Naive thymus-derived CD4-positive, alpha-beta T cell (primary cell): ENCODE data around the gene MRPL2. TPM values are rescaled to one million over a fixed set of nuclear protein-coding genes. Genes with fewer than 3 reads are reported as not detected.
"Not testable (repeated sequence)": the region's sequence is repeated elsewhere in the genome, so short reads cannot be mapped to it uniquely, and the experiment has no call there.

Experiments used
- ATAC-seq: fragments of 150-1000 bp; cut with Tn5 transposase; 2 replicates; pipeline ENCODE4 v1.10.0; 2021; ENCODE audit warnings: mild to moderate bottlenecking, moderate library complexity
- CTCF ChIA-PET: fragments of 350-600 bp; sonication (Branson Sonifier 250); formaldehyde crosslinking; loops from one replicate; lab custom pipeline; 2021; ENCODE audit warnings: antibody characterized with exemption; lab: Charles Lee
- POLR2A ChIA-PET: fragments of 350-600 bp; sonication (Branson Sonifier 250); formaldehyde crosslinking; loops from one replicate; lab custom pipeline; 2021; ENCODE audit warnings: antibody characterized with exemption, inconsistent platforms; lab: Charles Lee
- DNase-seq, 9 donors: peaks; one replicate each; pipeline versions ENCODE4 v3.0.0 to v3.0.0-alpha.2; 2020 to 2022; ENCODE audit warnings: mixed read lengths in 1 of 9
- H3K27ac ChIP-seq: one replicate; pipeline ENCODE4 v1.7.0; 2013; ENCODE audit warnings: mild to moderate bottlenecking, low read depth, low read length, moderate library complexity
- H3K27me3 ChIP-seq, 2 donors: one replicate each; pipeline ENCODE4 v1.7.0; 2013; ENCODE audit warnings: low read length in 2 of 2, mild to moderate bottlenecking in 2 of 2, moderate library complexity in 2 of 2; ENCODE audit not compliant: control insufficient read depth in 2 of 2, insufficient read depth in 2 of 2
- H3K36me3 ChIP-seq, 3 experiments: 1 replicate in 2 of 3; 2 replicates in 1 of 3; pipeline ENCODE4 v1.7.0; 2013; ENCODE audit warnings: low read length in 3 of 3, mild to moderate bottlenecking in 3 of 3, moderate library complexity in 1 of 3; ENCODE audit not compliant: insufficient read depth in 3 of 3, control insufficient read depth in 2 of 3
- H3K4me1 ChIP-seq, 2 donors: one replicate each; pipeline ENCODE4 v1.7.0; 2013; ENCODE audit warnings: low read length in 2 of 2, mild to moderate bottlenecking in 2 of 2, moderate library complexity in 1 of 2; ENCODE audit not compliant: control insufficient read depth in 2 of 2, insufficient read depth in 2 of 2
- H3K4me3 ChIP-seq: 2 replicates; pipeline ENCODE4 v1.7.0; 2013; ENCODE audit warnings: mild to moderate bottlenecking, low read length
- H3K9me3 ChIP-seq, 3 experiments: 1 replicate in 2 of 3; 2 replicates in 1 of 3; pipeline ENCODE4 v1.7.0; 2013; ENCODE audit warnings: low read length in 3 of 3; ENCODE audit not compliant: control insufficient read depth in 2 of 3
- H3K27ac Mint-ChIP-seq, 9 donors: one replicate each; pipeline ENCODE4 v1.8.0; 2020 to 2022; ENCODE audit warnings: mixed read lengths in 9 of 9, mild to moderate bottlenecking in 8 of 9, moderate library complexity in 5 of 9, inconsistent platforms in 2 of 9
- H3K27me3 Mint-ChIP-seq, 5 donors: one replicate each; pipeline ENCODE4 v1.8.0; 2021 to 2022; ENCODE audit warnings: mixed read lengths in 5 of 5, mild to moderate bottlenecking in 1 of 5
- H3K36me3 Mint-ChIP-seq, 5 donors: one replicate each; pipeline ENCODE4 v1.8.0; 2020 to 2022; ENCODE audit warnings: mixed read lengths in 5 of 5, mild to moderate bottlenecking in 3 of 5, inconsistent platforms in 1 of 5
- H3K4me1 Mint-ChIP-seq, 7 donors: one replicate each; pipeline ENCODE4 v1.8.0; 2020 to 2022; ENCODE audit warnings: mixed read lengths in 7 of 7, mild to moderate bottlenecking in 3 of 7, inconsistent platforms in 1 of 7
- H3K4me3 Mint-ChIP-seq, 10 donors: one replicate each; pipeline ENCODE4 v1.8.0; 2020 to 2022; ENCODE audit warnings: mild to moderate bottlenecking in 10 of 10, mixed read lengths in 10 of 10, moderate library complexity in 6 of 10, inconsistent platforms in 2 of 10
- H3K9me3 Mint-ChIP-seq, 11 donors: one replicate each; pipeline ENCODE4 v1.8.0; 2020 to 2022; ENCODE audit warnings: mixed read lengths in 11 of 11, mild to moderate bottlenecking in 4 of 11, inconsistent platforms in 1 of 11, moderate library complexity in 1 of 11
- intact Hi-C, 2 donors: fragments of 100-400 bp; cut with micrococcal nuclease; formaldehyde crosslinking; loops; one replicate each; pipeline ENCODE4 v1.15.1; 2023
- polyA plus RNA-seq, 2 donors: library from polyadenylated mRNA; unstranded; fragments of 300-500 nt; fragmentation: Illumina TruSeq; gene quantifications; one replicate each; pipeline ENCODE4 v1.2.3, GENCODE V29; 2021
- total RNA-seq, 6 experiments: library from RNA in 5 of 6; stranded (reverse) in 5 of 6; gene quantifications; 1 replicate in 5 of 6; 2 replicates in 1 of 6; pipeline ENCODE4 v1.2.3 and lab custom pipeline; 2021 to 2026

Gene MRPL2
- total and polyA plus RNA-seq, 7 experiments from 2014 or later, result 32.0 to 58.6 (median 48.4) TPM

- no peaks in the 10 kb centered on the region for H3K9me3 Mint-ChIP-seq
- H3K27me3 Mint-ChIP-seq, result peaks cover 0 to 12% (median 0%) of the 10 kb centered on the region in 5 donors
- H3K27ac ChIP-seq, result no peak overlapping the region
- DNase-seq (no peak), ATAC-seq (peak; percentile 14)
- POLR2A ChIA-PET, result no interaction called here
- H3K4me3 Mint-ChIP-seq, result no peak overlapping the region
- H3K36me3 ChIP-seq, result no peaks in the 10 kb centered on the region
- intact Hi-C loops, result no loop called here
- no peaks in the 10 kb centered on the region for H3K36me3 Mint-ChIP-seq
- no peaks in the 10 kb centered on the region for H3K4me1 Mint-ChIP-seq
- no peaks in the 10 kb centered on the region for H3K27me3 ChIP-seq
- H3K4me1 ChIP-seq, result no peaks in the 10 kb centered on the region
- no peak overlapping the region for H3K4me3 ChIP-seq
- H3K27ac Mint-ChIP-seq, result no peak overlapping the region
- CTCF ChIA-PET, result no interaction called here
- H3K9me3 ChIP-seq, result no peaks in the 10 kb centered on the region
These were observed 26.9 kb upstream of the MRPL2 start for GRCh38 chr6:43086022-43086658.

DNA sequence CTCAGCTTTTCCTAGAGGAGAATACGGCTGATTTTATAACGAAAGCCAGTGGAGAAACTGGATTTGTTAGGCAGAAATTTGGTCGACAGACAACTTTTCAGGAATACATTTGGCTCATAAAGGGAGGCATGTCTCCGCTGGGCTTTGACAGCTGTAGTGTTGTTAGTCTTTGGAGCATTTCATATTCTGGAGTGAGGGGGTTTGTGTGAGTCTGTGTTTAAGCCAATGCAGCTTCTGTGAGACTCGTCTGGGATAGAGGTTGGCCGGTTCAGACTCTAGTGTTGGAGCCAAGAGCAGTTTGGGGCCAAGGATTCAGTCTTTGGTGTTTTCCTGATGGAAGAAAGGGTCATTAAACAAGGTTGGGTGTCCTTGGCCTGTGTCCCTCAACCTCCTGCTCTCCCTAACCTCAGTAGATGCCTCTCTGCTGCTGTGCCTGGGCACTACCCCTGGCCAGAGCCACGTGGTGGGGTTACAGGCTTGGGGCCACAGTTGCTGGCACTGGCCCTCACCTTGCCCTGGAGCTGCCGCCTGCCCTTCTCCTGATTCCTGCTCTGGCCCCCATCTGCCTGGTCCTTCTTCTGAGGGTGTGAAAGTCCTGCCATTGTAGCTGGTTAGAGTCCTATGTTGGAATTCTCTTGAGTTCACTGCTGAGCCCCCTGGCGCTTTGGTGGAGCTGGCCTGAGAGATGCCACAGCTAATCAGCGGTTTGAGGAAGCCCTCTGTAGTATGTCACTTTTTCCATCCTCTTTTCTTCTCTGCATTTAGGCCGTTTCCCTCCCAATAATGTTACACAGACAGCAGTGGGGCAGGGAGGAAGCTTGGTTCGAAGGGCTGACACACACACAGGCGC is 23.8 kb upstream of the MRPL2 start:
- peaks cover 3 to 29% (median 9%) of the 10 kb centered on the region in 5 donors for H3K27me3 Mint-ChIP-seq
- DNase-seq, result no peak
- H3K4me1 Mint-ChIP-seq, result peaks cover 0 to 2% (median 0%) of the 10 kb centered on the region in 7 donors
- ChIA-PET CTCF (no interaction called here), POLR2A (no interaction called here)
- H3K9me3 Mint-ChIP-seq, result no peaks in the 10 kb centered on the region
- no peak for ATAC-seq
- Histone ChIP-seq H3K36me3 (no peaks in the 10 kb centered on the region), H3K9me3 (no peaks in the 10 kb centered on the region), H3K27me3 (no peaks in the 10 kb centered on the region), H3K4me3 (no peak overlapping the region), H3K4me1 (no peaks in the 10 kb centered on the region), H3K27ac (no peak overlapping the region)
- intact Hi-C loops, result no loop called here
- no peak overlapping the region for H3K4me3 Mint-ChIP-seq
- no peaks in the 10 kb centered on the region for H3K36me3 Mint-ChIP-seq
- no peak overlapping the region for H3K27ac Mint-ChIP-seq

GRCh38 chr6:43081922-43082321 is 22.7 kb upstream of the MRPL2 start:
- ATAC-seq, H3K4me3 ChIP-seq, H3K9me3 Mint-ChIP-seq, DNase-seq, H3K4me1 Mint-ChIP-seq, H3K27me3 ChIP-seq, H3K36me3 Mint-ChIP-seq, H3K36me3 ChIP-seq, H3K4me1 ChIP-seq, H3K9me3 ChIP-seq, H3K4me3 Mint-ChIP-seq, H3K27ac Mint-ChIP-seq, H3K27ac ChIP-seq, CTCF ChIA-PET, intact Hi-C loops, POLR2A ChIA-PET: not testable (repeated sequence)
- H3K27me3 Mint-ChIP-seq, result peaks cover 14 to 39% (median 18%) of the 10 kb centered on the region in 5 donors

GRCh38 chr6:43081043-43081442 is 21.8 kb upstream of the MRPL2 start:
- H3K9me3 Mint-ChIP-seq, result no peaks in the 10 kb centered on the region
- no peaks in the 10 kb centered on the region for H3K36me3 ChIP-seq
- intact Hi-C loops, result no loop called here
- H3K27me3 ChIP-seq, result no peaks in the 10 kb centered on the region
- no peaks in the 10 kb centered on the region for H3K4me1 ChIP-seq
- H3K27ac ChIP-seq, result no peak overlapping the region
- no peak overlapping the region for H3K4me3 Mint-ChIP-seq
- peaks cover 15 to 45% (median 18%) of the 10 kb centered on the region in 5 donors for H3K27me3 Mint-ChIP-seq
- H3K27ac Mint-ChIP-seq, result peak overlapping the region in 1 of 9 donors; percentile 74
- H3K4me3 ChIP-seq, result no peak overlapping the region
- no peaks in the 10 kb centered on the region for H3K36me3 Mint-ChIP-seq
- H3K9me3 ChIP-seq, result no peaks in the 10 kb centered on the region
- ATAC-seq, result no peak
- ChIA-PET CTCF (no interaction called here), POLR2A (no interaction called here)
- H3K4me1 Mint-ChIP-seq, result peaks cover 0 to 8% (median 0%) of the 10 kb centered on the region in 7 donors
- DNase-seq, result no peak

- Histone ChIP-seq H3K36me3 (peaks cover 0 to 3% (median 0%) of the 10 kb centered on the region in 3 experiments), H3K9me3 (no peaks in the 10 kb centered on the region), H3K27ac (no peak overlapping the region), H3K27me3 (no peaks in the 10 kb centered on the region), H3K4me1 (no peaks in the 10 kb centered on the region), H3K4me3 (no peak overlapping the region)
- Mint-ChIP-seq H3K4me3 (peak overlapping the region in 1 of 10 donors; percentile 9), H3K27me3 (peaks cover 15 to 52% (median 18%) of the 10 kb centered on the region in 5 donors), H3K4me1 (peaks cover 0 to 8% (median 0%) of the 10 kb centered on the region in 7 donors), H3K9me3 (no peaks in the 10 kb centered on the region), H3K27ac (no peak overlapping the region), H3K36me3 (peaks cover 0 to 6% (median 0%) of the 10 kb centered on the region in 5 donors)
- DNase-seq, result no peak
- intact Hi-C loops, result no loop called here
- ATAC-seq, result no peak
- ChIA-PET CTCF (interaction anchor here (0.6 kb wide), 1 partner anchor 110 kb away, joined by 3 read pairs; no protein-coding TSS in a partner anchor), POLR2A (interaction anchor here (1.0 kb wide), 1 partner anchor 17 kb away, joined by 4 read pairs; no protein-coding TSS in a partner anchor)
These were observed 19.5 kb upstream of the MRPL2 start for GRCh38 chr6:43078691-43079090.

DNA sequence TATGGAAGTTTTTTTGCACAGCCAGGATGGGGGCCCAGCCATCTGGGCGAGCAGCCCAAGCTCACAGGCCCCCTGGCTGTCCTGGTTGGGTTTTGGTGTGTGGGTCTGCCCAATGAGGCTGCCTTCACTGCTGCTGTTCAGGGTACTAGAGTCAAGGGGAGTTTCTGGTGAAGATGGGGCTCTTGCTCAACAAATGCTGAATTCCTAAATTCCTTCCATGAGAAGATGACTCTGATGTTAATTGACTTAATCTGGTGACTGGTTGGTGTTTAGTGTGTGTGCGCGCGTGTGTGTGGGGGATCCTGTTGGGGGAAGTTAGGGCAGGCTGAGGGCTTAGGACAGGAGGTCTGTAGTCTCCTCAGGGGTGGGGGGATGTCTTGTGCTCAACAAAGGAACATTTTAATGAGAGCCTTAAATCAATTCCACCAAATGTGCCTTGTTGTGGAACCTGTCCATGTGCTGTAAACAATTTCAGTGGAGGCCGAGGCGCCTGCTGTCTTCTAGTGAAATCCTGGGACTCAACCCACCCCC is 18.8 kb upstream of the MRPL2 start:
- no peak for ATAC-seq
- H3K9me3 Mint-ChIP-seq, result no peaks in the 10 kb centered on the region
- intact Hi-C loops, result no loop called here

More for the DNA sequence above, 18.8 kb upstream of the MRPL2 start:
- no peak for DNase-seq
- Histone ChIP-seq H3K9me3 (no peaks in the 10 kb centered on the region), H3K4me1 (no peaks in the 10 kb centered on the region), H3K4me3 (no peak overlapping the region), H3K27ac (no peak overlapping the region), H3K27me3 (no peaks in the 10 kb centered on the region), H3K36me3 (peaks cover 0 to 8% (median 0%) of the 10 kb centered on the region in 3 experiments)
- Mint-ChIP-seq H3K27me3 (peaks cover 15 to 45% (median 18%) of the 10 kb centered on the region in 5 donors), H3K27ac (no peak overlapping the region), H3K4me1 (peaks cover 0 to 8% (median 0%) of the 10 kb centered on the region in 7 donors), H3K4me3 (peak overlapping the region in 8 of 10 donors; percentile 13 to 77 (median 43)), H3K36me3 (peaks cover 0 to 7% (median 1%) of the 10 kb centered on the region in 5 donors)
- CTCF ChIA-PET, result no interaction called here
- POLR2A ChIA-PET, result interaction anchor here (0.6 kb wide), 1 partner anchor 12 kb away, joined by 3 read pairs; no protein-coding TSS in a partner anchor
